KG1 (cell line): ENCODE measurements around the gene SMIM33.
"Not testable (repeated sequence)": the region's sequence is repeated elsewhere in the genome, so short reads cannot be mapped to it uniquely, and the experiment has no call there.

Source experiments
- DNase-seq: peaks from one replicate; lab custom pipeline; 2025; lab: John Stamatoyannopoulos, UW

The SMIM33 gene

GRCh38 chr5:139457241-139457640, 13.6 kb upstream of the SMIM33 start:
- no peak for DNase-seq

- no peak for DNase-seq
Observed at GRCh38 chr5:139457653-139458306, 13.0 kb upstream of the SMIM33 start.

DNA sequence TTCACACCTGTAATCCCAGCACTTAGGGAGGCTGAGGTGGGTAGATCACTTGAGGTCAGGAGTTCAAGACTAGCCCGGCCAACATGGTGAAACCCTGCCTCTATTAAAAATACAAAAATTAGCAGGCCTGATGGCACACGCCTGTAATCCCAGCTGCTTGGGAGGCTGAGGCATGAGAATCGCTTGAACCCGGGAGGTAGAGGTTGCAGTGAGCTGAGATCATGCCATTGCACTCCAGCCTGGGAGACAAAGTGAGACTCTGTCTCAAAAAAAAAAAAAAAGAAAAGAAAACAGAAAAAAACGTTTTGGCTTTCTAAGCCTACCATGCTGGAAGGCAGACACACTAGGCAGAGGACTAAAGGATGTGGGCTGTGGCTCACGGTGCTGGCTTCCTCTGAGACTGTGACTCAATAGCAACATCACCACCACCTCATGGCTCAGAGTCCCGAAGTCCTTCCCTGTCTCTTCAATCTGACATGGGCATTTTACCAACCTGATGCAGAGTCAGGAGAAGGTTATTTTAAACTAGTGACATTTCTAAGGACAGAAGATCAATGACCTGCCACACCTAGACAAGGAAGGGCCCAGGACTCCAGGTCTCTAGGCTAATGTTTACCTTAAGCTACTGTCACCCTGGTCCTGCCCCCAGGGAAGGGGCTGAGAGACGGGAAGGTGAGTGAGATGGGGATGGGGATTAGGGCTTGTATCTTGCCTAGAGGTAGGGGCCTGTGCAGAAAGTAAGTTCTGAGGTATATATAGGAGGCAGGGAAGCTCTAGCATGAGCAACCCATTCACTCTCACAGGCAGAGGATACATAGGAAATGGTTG, 12.0 kb upstream of the SMIM33 start:
- DNase-seq = no peak

DNA sequence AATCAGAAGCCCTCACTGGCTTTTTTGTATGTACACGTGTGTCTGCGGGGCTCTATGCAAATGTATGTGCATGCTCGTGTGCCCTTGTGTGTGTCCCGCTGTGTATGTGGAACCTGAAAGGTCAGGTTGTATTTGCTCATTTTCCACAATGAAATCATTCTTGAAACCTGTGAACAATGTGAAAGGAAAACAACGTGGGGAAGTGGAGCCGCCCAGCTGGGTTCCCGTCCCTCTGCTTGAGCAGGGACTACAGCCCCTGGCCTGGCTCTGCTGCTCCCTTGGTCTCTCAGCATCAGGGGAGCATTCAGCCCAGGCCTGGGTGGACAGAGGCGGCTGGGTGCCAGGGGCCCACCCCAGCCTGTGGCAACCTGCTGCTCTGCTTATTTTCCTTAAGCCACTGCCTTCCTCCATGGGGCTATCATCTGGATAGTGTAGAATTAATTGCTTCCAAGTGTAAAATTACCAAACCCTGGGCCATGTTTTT, 11.3 kb upstream of the SMIM33 start:
- DNase-seq = no peak

DNA sequence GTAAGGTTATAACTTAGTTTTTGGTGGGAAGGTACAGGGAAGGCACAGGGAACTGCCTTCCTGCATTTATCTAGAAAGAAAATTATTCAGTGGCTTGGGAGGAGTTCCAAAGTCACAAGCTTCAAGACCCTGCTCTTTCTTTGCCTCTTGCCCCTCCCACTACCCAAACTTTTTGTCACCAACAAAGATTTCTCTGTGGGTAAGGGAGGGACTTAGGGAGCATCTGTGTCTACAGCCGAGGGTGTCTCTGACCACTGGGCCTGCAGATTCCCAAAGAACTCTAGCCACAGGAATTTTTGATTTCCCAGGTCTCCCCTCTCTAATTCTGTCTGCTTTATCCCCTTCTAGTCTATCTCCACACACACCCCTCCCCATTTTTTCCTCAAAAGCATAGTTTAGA, 10.3 kb upstream of the SMIM33 start:
- no peak for DNase-seq

- no peak for DNase-seq
Observed at GRCh38 chr5:139461176-139461575, 9.6 kb upstream of the SMIM33 start.

GRCh38 chr5:139461698-139462097, 9.1 kb upstream of the SMIM33 start:
- DNase-seq = no peak

DNA sequence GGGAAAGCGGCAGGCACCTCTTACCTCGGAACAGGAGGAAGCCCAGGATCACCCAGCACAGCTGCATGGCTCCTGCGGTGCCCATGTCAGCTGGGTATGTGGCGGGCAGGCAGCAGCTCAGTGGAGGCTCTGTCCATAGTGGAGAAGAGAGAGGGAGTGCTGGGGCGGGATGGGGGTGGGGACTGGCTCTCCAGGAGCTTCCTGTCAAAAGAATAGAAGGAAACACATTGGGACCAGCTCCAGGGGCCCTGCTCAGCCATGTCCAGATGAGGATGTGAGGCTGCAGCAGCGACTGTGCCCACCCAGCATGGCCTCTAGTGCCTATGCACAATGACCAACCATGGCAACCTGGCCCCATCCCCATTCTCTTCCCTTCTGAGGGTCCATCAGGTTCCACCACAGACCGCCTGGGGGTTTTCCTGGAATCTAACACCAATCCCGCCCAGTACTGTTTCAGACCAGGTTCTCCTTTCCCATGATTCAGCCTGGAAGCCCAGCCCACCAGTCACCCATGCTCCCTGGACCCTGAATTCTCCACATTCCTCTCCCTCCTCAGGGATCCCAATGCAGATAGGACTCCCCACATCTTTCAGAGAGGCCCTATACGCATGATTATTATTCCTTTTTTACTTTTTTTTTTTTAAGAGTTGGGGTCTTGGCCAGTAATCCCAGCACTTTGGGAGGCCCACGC, 8.1 kb upstream of the SMIM33 start, which contains the start of gene ECSCR:
ECSCR (minus strand) TSS at position 158 of the 691 bp plus-strand sequence; CDS start at position 85, 73 bp downstream.
- no peak for DNase-seq

DNA sequence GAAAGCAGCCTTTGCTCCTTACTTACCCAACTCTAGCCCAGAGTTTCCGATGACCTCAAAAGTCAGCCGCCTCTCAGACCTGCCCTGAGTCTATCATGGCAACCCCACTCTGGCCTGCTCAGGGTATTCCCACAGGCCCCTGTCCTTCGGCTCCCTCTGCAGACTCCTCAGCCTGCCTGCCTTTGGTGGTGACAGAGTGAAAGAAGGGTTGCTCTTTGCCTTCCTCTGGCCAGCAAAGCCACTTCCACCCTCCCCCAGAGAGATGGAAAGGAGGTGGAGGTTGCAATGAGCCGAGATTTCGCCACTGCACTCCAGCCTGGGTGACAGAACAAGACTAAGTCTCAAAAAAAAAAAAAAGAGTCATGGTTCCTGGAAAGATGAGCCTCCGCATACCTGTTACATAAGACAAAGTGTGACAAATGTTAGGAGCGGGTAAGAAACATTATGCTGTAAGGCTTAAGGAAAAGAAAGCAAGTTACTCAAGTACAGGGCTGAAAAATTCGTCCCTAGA, 2.3 kb upstream of the SMIM33 start:
- DNase-seq = no peak

DNA sequence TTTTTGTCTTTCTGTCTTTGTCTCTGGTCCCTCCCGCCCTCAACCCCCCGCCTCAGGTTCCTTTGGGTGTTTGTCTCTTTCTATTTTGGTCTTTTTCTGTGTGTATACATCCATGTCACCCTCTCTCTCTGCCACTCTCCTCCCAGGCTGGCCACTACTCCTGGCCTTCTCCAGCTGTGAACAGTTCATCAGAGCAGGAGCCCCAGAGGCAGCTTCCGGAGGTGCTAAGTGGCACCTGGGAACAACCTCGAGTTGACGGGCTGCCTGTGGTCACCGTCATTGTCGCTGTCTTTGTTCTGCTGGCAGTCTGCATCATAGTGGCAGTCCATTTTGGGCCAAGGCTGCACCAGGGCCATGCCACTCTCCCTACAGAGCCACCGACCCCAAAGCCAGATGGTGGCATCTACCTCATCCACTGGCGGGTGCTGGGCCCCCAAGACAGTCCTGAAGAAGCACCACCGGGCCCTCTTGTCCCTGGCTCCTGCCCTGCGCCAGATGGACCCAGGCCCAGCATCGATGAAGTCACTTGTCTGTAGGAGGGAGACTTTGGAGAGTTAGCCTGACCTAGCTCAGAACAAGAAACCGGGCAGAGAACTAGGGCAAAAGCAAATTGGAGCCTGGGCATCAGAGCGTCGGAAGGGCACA, 1.7 kb downstream of the SMIM33 start:
- no peak for DNase-seq

GRCh38 chr5:139473105-139473504, 2.3 kb downstream of the SMIM33 start:
- DNase-seq = no peak

GRCh38 chr5:139473565-139473964, 2.8 kb downstream of the SMIM33 start:
- DNase-seq = no peak

- no peak for DNase-seq
Observed at GRCh38 chr5:139474890-139475791, 4.3 kb downstream of the SMIM33 start.

DNA sequence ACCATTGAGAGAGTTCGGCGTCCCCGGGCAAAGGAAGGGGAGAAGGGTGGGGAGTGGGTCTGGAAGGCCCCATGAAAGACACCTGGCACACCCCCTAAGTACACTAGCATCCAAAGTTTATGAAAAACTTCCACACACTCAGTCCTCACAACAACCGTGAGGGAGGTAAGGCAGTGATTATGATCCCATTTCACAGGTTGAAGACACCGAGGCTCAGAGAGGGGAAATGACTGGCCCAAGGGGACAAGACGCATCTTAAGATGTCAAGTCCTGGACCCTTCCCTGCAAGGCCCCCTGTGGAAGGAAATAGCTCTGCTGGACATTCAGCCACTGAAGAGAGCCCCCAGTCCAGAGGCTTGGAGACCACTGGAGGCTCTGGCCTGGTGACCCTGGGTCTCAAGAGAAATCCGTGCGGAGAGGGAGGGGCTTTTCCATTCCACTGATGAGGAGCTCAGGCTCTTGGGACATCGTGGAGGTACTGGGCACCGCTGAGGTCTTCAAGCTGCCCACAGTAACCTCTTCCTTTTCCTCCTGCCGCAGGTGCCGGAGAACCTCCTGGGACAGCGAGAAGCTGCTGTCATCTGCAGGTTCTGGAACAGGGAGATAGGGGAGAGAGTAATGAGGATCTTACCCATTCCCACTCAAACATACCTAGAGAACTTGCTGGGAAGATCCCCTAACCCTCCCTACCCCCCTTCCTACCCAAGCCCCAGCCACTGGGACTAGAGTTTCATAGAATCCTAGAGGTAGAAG, 5.2 kb downstream of the SMIM33 start:
- DNase-seq = no peak

GRCh38 chr5:139478657-139479423, 8.0 kb downstream of the SMIM33 start:
- not testable (repeated sequence) for DNase-seq

DNA sequence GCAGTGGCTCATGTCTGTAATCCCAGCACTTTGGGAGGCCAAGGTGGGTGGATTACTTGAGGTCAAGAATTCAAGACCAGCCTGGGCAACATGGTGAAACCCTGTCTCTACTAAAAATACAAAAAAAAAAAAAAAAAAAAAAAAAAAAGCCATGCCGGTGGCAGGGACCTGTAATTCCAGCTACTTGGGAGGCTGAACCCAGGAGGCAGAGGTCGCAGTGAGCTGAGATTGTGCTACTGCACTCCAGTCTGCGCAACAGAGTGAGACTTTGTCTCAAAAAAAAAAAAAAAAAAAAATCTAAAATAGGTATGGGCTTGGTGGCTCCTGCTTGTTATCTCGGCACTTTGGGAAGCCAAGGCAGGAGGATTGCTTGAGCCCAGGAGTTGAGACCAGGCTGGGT, 8.9 kb downstream of the SMIM33 start:
- DNase-seq = not testable (repeated sequence)

GRCh38 chr5:139481122-139481533, 10.3 kb downstream of the SMIM33 start:
- no peak for DNase-seq

DNA sequence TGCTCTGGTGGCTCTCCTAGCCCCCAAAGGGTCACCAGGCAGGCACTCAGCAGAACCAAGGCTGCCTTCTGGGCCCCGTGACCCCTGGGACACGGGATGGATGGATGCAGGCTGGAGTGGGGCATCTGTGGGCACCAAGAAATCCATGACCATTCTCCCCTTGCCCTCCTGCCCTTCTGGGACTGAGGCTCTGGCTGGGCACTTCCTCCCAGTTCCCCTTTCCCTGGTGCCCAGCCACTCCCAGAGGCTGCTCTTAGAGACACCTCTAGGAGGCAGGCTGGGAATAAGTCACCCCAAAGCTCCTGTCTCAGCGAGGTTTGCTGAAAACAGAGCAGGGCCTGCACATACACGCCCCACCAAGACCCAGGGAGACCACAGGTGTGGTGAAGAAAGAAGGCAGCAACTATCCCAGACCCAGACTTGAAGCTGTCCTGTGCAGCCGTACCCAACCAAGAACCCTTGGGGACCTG, 10.8 kb downstream of the SMIM33 start:
- no peak for DNase-seq
